Measurements from ENCODE around the gene UBAP1.

The UBAP1 gene

DNA sequence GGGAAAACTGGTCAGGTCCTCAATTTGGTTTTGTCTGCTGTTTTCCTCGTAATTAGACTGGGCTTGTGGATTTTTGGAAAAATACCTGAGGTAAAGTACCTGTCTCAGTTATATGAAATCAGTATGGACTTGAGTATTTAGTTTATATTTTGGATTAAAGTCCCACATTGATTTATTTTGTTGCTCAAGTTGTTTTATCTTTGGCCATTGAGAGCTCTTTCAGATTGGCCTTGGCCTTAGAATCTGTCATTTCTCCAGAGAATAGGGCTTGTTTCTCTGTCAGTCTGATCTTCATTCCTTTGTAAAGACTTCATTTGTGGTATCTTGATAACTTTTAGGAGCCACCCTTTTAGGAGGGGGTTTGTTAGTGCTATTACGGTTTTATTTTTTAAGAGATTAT lies 21.2 kb downstream of the UBAP1 start:
- ATAC-seq (ENCODE audit: low read depth) (no peak), DNase-seq (ENCODE audit: low spot score) (no peak)
- H3K27me3 ChIP-seq (ENCODE audit: insufficient read depth, poor library complexity, severe bottlenecking) = no peaks in the 10 kb centered on the region
- TF ChIP-seq, protein P1, sequence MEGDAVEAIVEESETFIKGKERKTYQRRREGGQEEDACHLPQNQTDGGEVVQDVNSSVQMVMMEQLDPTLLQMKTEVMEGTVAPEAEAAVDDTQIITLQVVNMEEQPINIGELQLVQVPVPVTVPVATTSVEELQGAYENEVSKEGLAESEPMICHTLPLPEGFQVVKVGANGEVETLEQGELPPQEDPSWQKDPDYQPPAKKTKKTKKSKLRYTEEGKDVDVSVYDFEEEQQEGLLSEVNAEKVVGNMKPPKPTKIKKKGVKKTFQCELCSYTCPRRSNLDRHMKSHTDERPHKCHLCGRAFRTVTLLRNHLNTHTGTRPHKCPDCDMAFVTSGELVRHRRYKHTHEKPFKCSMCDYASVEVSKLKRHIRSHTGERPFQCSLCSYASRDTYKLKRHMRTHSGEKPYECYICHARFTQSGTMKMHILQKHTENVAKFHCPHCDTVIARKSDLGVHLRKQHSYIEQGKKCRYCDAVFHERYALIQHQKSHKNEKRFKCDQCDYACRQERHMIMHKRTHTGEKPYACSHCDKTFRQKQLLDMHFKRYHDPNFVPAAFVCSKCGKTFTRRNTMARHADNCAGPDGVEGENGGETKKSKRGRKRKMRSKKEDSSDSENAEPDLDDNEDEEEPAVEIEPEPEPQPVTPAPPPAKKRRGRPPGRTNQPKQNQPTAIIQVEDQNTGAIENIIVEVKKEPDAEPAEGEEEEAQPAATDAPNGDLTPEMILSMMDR (IDR thresholded peaks at IDR 0.05; ENCODE audit: poor library complexity, severe bottlenecking) = no peak
- H3K36me3 ChIP-seq (ENCODE audit: low read depth) = peaks cover 52% of the 10 kb centered on the region
- H3K4me1 ChIP-seq (ENCODE audit: insufficient read depth, poor library complexity, severe bottlenecking) = peaks cover 34% of the 10 kb centered on the region
- no peak overlapping the region for H3K27ac ChIP-seq (ENCODE audit: poor library complexity, severe bottlenecking)
- H3K4me3 ChIP-seq (ENCODE audit: severe bottlenecking) = no peak overlapping the region
- no peaks in the 10 kb centered on the region for H3K9me3 ChIP-seq (ENCODE audit: severe bottlenecking)

DNA sequence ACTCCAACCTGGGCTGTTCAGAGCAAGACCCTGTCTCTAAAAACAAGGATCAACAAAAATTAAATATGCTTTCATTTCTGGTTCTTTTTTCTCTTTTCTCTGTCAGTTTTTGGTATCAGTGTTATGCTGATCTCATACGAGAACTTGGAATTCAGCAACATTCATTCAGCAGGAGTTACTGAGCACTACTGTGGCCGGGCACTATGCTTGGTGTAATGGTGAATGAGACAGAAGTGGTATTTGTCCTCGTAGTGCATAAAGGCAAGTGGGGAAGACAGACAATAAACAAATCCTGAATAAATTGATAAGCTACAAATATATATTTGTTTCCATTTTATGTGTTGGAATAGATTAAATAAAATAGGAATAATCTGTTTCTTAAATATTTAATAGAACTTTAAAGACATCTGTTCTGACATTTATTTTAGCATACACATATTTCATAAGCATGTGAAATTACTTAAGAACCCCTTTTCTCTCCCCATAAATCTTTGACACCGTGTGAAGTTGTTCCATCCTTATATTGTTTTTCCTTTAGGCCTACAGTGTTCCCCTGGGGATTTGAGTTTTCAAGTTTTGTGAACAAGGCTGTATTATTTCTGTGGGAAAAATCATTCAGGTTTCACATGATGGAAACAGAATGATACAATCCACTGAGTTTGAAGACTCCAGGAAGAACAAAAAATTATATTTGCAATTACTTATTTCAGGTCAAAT lies 24.6 kb downstream of the UBAP1 start:
- TF ChIP-seq, protein P1 (IDR thresholded peaks at IDR 0.05; ENCODE audit: poor library complexity, severe bottlenecking) = no peak
- Histone ChIP-seq H3K4me1 (ENCODE audit: insufficient read depth, poor library complexity, severe bottlenecking) (peaks cover 34% of the 10 kb centered on the region), H3K9me3 (ENCODE audit: severe bottlenecking) (no peaks in the 10 kb centered on the region), H3K4me3 (ENCODE audit: severe bottlenecking) (no peak overlapping the region), H3K36me3 (ENCODE audit: low read depth) (peaks cover 43% of the 10 kb centered on the region), H3K27me3 (ENCODE audit: insufficient read depth, poor library complexity, severe bottlenecking) (no peaks in the 10 kb centered on the region), H3K27ac (ENCODE audit: poor library complexity, severe bottlenecking) (peak overlapping the region; percentile 56)
- ATAC-seq (ENCODE audit: low read depth) (no peak), DNase-seq (ENCODE audit: low spot score) (no peak)

DNA sequence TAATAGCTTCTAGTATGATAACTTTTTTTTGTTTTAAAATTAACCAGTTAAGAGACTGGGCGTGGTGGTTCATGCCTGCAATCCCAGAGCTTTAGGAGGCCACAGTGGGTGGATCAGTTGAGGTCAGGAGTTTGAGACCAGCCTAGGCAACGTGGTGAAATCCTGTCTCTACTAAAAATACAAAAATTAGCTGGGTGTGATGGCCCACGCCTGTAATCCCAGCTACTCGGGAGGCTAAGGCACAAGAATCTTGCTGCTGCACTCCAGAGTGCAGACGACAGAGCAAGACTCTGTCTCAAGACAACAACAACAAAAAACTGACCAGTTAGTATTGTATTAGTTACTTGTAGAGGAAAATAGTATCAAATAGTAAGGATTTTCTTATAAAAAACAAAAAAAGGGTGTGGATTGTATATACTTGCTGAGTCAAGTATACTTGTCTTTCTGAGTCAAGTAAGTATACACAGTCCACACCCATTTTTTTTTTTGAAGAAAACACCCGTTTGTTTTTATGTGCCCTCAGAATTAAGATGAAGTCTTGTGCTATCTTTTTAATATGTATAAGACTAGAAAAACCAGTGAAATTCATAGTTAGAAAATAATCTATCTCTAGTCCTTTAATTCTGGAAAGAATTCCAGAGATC lies 25.3 kb downstream of the UBAP1 start:
- ATAC-seq (ENCODE audit: low read depth) = peak; percentile 64
- TF ChIP-seq, protein P1 (IDR thresholded peaks at IDR 0.05; ENCODE audit: poor library complexity, severe bottlenecking) = no peak
- DNase-seq (ENCODE audit: low spot score) = no peak
- Histone ChIP-seq H3K9me3 (ENCODE audit: severe bottlenecking) (no peaks in the 10 kb centered on the region), H3K36me3 (ENCODE audit: low read depth) (peaks cover 43% of the 10 kb centered on the region), H3K27ac (ENCODE audit: poor library complexity, severe bottlenecking) (peak overlapping the region; percentile 56), H3K27me3 (ENCODE audit: insufficient read depth, poor library complexity, severe bottlenecking) (no peaks in the 10 kb centered on the region), H3K4me3 (ENCODE audit: severe bottlenecking) (no peak overlapping the region), H3K4me1 (ENCODE audit: insufficient read depth, poor library complexity, severe bottlenecking) (peaks cover 34% of the 10 kb centered on the region)

DNA sequence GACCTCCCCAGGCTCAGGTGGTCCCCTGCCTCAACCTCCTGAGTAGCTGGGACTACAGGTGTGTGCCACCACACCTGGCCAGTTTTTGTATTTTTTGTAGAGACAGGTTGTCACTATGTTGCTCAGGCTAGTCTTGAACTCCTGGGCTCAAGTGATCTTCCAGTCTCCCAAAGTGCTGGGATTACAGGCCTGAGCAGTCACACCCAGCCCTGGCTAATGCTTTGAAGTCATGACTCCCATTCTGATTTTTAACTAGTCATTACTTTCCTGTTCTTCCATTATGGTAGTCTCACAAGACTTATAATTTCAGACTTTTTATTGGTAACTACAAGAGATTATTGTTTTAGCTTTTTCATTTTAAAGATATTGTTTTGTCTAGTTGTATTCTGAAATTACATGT lies 26.3 kb downstream of the UBAP1 start:
- H3K4me1 ChIP-seq (ENCODE audit: insufficient read depth, poor library complexity, severe bottlenecking) = peaks cover 32% of the 10 kb centered on the region
- peak overlapping the region; percentile 56 for H3K27ac ChIP-seq (ENCODE audit: poor library complexity, severe bottlenecking)
- H3K4me3 ChIP-seq (ENCODE audit: severe bottlenecking) = no peak overlapping the region
- no peaks in the 10 kb centered on the region for H3K9me3 ChIP-seq (ENCODE audit: severe bottlenecking)
- H3K27me3 ChIP-seq (ENCODE audit: insufficient read depth, poor library complexity, severe bottlenecking) = no peaks in the 10 kb centered on the region
- TF ChIP-seq, protein P1 (IDR thresholded peaks at IDR 0.05; ENCODE audit: poor library complexity, severe bottlenecking) = no peak
- peaks cover 48% of the 10 kb centered on the region for H3K36me3 ChIP-seq (ENCODE audit: low read depth)
- no peak for DNase-seq (ENCODE audit: low spot score)
- ATAC-seq (ENCODE audit: low read depth) = no peak

DNA sequence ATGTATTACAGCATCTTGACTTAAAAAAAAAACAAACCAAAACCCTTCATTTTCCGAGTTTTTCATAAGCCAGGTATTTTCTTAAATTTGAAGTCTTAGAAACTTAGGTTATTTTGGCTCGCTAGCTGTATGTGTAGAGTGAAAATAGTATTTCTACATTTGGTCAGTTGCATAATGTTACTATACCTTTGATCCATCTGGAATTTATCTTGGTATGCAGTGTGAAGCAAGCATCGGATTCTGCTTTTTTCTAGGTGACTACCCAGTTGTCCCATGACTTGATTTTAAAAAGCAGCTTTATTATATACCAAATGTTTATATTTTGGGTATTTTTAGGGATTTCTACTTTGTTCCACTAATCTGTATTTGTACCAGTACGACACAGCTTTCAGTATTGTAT lies 27.7 kb downstream of the UBAP1 start:
- ATAC-seq (ENCODE audit: low read depth) (no peak), DNase-seq (ENCODE audit: low spot score) (no peak)
- H3K9me3 ChIP-seq (ENCODE audit: severe bottlenecking) = no peaks in the 10 kb centered on the region
- H3K36me3 ChIP-seq (ENCODE audit: low read depth) = peaks cover 38% of the 10 kb centered on the region
- peaks cover 20% of the 10 kb centered on the region for H3K4me1 ChIP-seq (ENCODE audit: insufficient read depth, poor library complexity, severe bottlenecking)
- TF ChIP-seq, protein P1 (IDR thresholded peaks at IDR 0.05; ENCODE audit: poor library complexity, severe bottlenecking) = no peak
- no peak overlapping the region for H3K4me3 ChIP-seq (ENCODE audit: severe bottlenecking)
- H3K27me3 ChIP-seq (ENCODE audit: insufficient read depth, poor library complexity, severe bottlenecking) = no peaks in the 10 kb centered on the region
- no peak overlapping the region for H3K27ac ChIP-seq (ENCODE audit: poor library complexity, severe bottlenecking)

Measured in RWPE2 (cell line).